ENCODE results near the gene POLR2E. TPM values are rescaled to one million over a fixed set of nuclear protein-coding genes. Genes with fewer than 3 reads are reported as not detected.

POLR2E gene
- total and polyA plus RNA-seq, 2 experiments from 2014 or later = 257 to 286 TPM

- H3K4me3 Mint-ChIP-seq = no peak overlapping the region
- no peak overlapping the region for H3K4me3 ChIP-seq
- peaks cover 14% of the 10 kb centered on the region for H3K36me3 Mint-ChIP-seq (ENCODE audit: low read depth)
- no peaks in the 10 kb centered on the region for H3K9me2 ChIP-seq (ENCODE audit: insufficient read depth)
- no peak for DNase-seq (ENCODE audit: low spot score)
- H3K4me1 ChIP-seq (ENCODE audit: insufficient read depth) = no peaks in the 10 kb centered on the region
- no peaks in the 10 kb centered on the region for H3K79me2 ChIP-seq (replicated peaks; ENCODE audit: insufficient read depth)
- H3K27ac ChIP-seq (ENCODE audit: low read depth) = no peak overlapping the region
- no peaks in the 10 kb centered on the region for H3K9me3 Mint-ChIP-seq
- TF ChIP-seq POLR2AphosphoS5 (IDR thresholded peaks at IDR 0.05; ENCODE audit: low read depth) = no peak
- TF ChIP-seq REST (IDR thresholded peaks at IDR 0.05; ENCODE audit: unreplicated experiment) = no peak
- TF ChIP-seq ZNF331 (CRISPR knock-in tag; IDR thresholded peaks at IDR 0.05; ENCODE audit: low read depth) = no peak
- no peak for TF ChIP-seq ETS1 (IDR thresholded peaks at IDR 0.05)
- TF ChIP-seq ZNF462 (CRISPR knock-in tag; IDR thresholded peaks at IDR 0.05) = no peak
- no peak for TF ChIP-seq EZH2phosphoT487 (IDR thresholded peaks at IDR 0.05; ENCODE audit: unreplicated experiment)
- H2AFZ ChIP-seq = no peak overlapping the region
- H3K27me3 Mint-ChIP-seq (ENCODE audit: insufficient read depth, low read depth, poor library complexity) = peaks cover 19% of the 10 kb centered on the region
- H3K27me3 ChIP-seq (ENCODE audit: insufficient read depth) = no peaks in the 10 kb centered on the region
- no peak for ATAC-seq
- H3K36me3 ChIP-seq (ENCODE audit: insufficient read depth) = peaks cover 2% of the 10 kb centered on the region; the same call in 1 of the 2 replicates
- H3K4me1 Mint-ChIP-seq = peaks cover 6% of the 10 kb centered on the region
- 0 out of 2 replicates have a peak, but pooled peaks cover 4% of the 10 kb centered on the region for H4K20me1 ChIP-seq (replicated peaks; ENCODE audit: insufficient read depth)
- no peaks in the 10 kb centered on the region; the same call in 1 of the 2 replicates for H3F3A ChIP-seq (replicated peaks; ENCODE audit: low read depth)
- no peak overlapping the region for H3K4me2 ChIP-seq
- H3K27ac Mint-ChIP-seq = no peak overlapping the region
Measured at GRCh38 chr19:1138121-1138520, 42.9 kb upstream of the POLR2E start.
